DMS53 treated with DMSO at 0.1 percent for 48 hours (cell line): ENCODE data around the gene CARM1.

ENCODE experiments used
- DNase-seq: peaks from one replicate; lab custom pipeline; 2025; ENCODE audit not compliant: unreplicated experiment; lab: John Stamatoyannopoulos, UW

Gene CARM1

GRCh38 chr19:10968527-10969135 lies 97.3 kb downstream of the CARM1 start:
- no peak for DNase-seq

DNA sequence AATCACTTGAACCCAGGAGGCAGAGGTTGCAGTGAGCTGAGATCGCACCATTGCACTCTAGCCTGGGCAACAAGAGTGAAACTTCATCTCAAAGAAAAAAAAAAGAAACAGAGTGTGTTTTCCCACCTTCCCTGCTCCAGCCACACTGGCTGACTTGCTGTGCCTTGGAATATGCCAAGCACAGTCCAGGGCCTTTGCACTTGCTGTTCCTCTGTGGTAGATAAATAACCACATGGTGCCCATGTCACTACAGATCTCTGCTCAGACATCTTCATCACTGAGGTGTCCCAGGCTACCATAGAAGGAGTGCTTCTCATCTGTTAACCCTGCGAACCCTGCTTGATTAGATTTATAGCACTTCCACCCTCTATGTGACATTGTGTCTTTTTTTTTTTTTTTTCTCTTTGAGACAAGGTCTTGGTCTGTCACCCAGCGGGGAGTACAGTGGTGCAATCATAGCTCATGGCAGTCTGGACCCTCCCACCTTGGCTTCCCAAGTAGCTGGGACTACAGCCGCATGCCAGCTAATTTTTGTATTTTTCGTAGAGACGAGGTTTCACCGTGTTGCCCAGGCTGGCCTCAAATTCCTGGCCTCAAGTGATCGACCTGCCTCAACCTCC lies 99.9 kb downstream of the CARM1 start:
- no peak for DNase-seq
